Right atrium auricular region (tissue), 2 donors: ENCODE results near the gene TBC1D25. TPM values are rescaled to one million over a fixed set of nuclear protein-coding genes. Genes with fewer than 3 reads are reported as not detected.
A peak's percentile ranks its signal among the peaks of the same experiment; 100 is the strongest.

Source experiments
- DNase-seq: peaks from one replicate; pipeline ENCODE4 v3.0.0-alpha.2; 2019; ENCODE audit warnings: low spot score
- H3K27ac ChIP-seq, 2 donors: fragments of 200-600 bp; sonication (generic); 1 replicate in 1 of 2; 2 replicates in 1 of 2; pipeline ENCODE4 v1.5.1; 2016 to 2019
- H3K27me3 ChIP-seq, 2 donors: fragments of 200-600 bp; sonication (generic); one replicate each; pipeline versions ENCODE4 v1.5.1 to v1.6.0; 2017 to 2019
- H3K36me3 ChIP-seq: fragments of 200-600 bp; sonication (generic); one replicate; pipeline ENCODE4 v1.5.1; 2016
- H3K4me1 ChIP-seq, 2 donors: fragments of 200-600 bp; sonication (generic); one replicate each; pipeline versions ENCODE4 v1.5.1 to v1.6.0; 2017 to 2019
- H3K4me3 ChIP-seq, 2 donors: fragments of 200-600 bp; sonication (generic); 1 replicate in 1 of 2; 2 replicates in 1 of 2; pipeline ENCODE4 v1.5.1; 2017 to 2019; ENCODE audit warnings: mild to moderate bottlenecking in 1 of 2, moderate library complexity in 1 of 2
- H3K9me3 ChIP-seq, 2 donors: fragments of 200-600 bp; sonication (generic); one replicate each; pipeline ENCODE4 v1.5.1; 2019
- CTCF ChIP-seq, 2 donors: fragments of 200-600 bp; sonication (generic); IDR thresholded peaks; one replicate each; pipeline ENCODE4 v1.5.1; 2019; ENCODE audit warnings: antibody characterized with exemption in 2 of 2
- total RNA-seq, 2 donors: library from RNA; depleted of rRNA; stranded (reverse); fragments of >200 nt; gene quantifications; one replicate each; pipeline ENCODE4 v1.1.0, GENCODE V29; 2016

TBC1D25 gene
- total RNA-seq, 2 donors from 2014 or later: 11.0 to 17.5 TPM

- no peak overlapping the region for H3K27ac ChIP-seq
- no peaks in the 10 kb centered on the region for H3K36me3 ChIP-seq
- H3K4me3 ChIP-seq: no peak overlapping the region
- no peaks in the 10 kb centered on the region for H3K9me3 ChIP-seq
- DNase-seq: no peak
- H3K27me3 ChIP-seq: no peaks in the 10 kb centered on the region
- peaks cover 0 to 9% of the 10 kb centered on the region in 2 donors for H3K4me1 ChIP-seq
- no peak for TF ChIP-seq CTCF (IDR thresholded peaks at IDR 0.05)
Observed at GRCh38 chrX:48512371-48512935, 27.1 kb upstream of the TBC1D25 start.

DNA sequence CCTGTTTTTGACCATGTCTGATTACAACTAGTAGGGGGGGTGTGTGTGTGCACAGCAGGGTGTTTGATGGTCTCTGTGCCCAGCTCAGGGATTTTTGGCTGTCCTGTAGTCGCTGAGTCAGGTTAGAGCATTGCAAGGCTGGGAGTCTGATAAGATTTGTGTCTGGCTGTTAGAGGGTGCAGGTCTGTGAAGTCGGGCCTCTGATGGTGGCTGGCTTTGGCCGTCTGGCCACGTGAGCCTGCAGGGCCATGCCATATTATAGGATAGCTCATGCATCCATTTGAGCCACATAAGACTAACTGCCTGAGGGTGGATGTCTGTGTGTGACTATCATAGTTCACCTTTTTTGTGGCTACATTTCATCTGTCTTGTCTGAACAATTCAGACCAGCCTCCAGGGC, 25.8 kb upstream of the TBC1D25 start:
- H3K27me3 ChIP-seq: no peaks in the 10 kb centered on the region
- H3K4me3 ChIP-seq: no peak overlapping the region
- H3K9me3 ChIP-seq: no peaks in the 10 kb centered on the region
- H3K4me1 ChIP-seq: peaks cover 0 to 4% of the 10 kb centered on the region in 2 donors
- H3K36me3 ChIP-seq: no peaks in the 10 kb centered on the region
- H3K27ac ChIP-seq: no peak overlapping the region
- no peak for TF ChIP-seq CTCF (IDR thresholded peaks at IDR 0.05)
- DNase-seq: no peak

DNA sequence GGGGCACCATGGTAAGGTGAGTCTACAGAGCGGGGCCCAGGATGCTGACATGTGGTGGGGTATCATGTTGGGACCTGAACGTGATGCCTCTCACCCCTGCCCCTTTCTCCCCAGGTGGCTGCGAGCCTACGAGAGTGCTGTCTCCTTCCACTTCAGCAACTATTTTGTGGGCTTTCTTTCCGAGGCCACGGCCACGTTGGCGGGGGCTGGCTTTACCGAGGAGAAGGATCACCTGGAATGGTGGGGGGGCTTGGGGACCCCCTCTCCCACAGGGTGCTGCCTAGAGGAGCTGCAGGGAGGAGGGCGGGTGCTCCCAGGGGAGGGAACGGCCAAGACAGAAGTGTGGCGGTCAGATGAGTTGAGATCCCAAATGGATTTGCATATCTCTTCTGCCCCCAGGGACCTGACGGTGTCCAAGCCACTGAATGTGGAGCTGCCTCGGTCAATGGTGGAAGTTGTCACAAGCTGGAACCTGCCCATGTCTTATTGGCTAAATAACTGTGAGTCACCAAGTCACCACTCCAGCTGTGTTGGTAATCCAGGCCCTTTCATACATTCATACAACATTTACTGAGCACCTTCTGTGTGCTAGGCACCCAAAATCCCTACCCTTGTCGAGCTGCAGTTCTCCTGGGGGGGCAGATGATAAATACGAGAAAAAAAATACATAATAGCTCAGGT, 25.2 kb upstream of the TBC1D25 start:
- DNase-seq: no peak
- H3K36me3 ChIP-seq: no peaks in the 10 kb centered on the region
- peaks cover 0 to 4% of the 10 kb centered on the region in 2 donors for H3K4me1 ChIP-seq
- no peaks in the 10 kb centered on the region for H3K9me3 ChIP-seq
- no peak for TF ChIP-seq CTCF (IDR thresholded peaks at IDR 0.05)
- H3K4me3 ChIP-seq: no peak overlapping the region
- H3K27me3 ChIP-seq: no peaks in the 10 kb centered on the region
- H3K27ac ChIP-seq: no peak overlapping the region

GRCh38 chrX:48514868-48515460, 24.6 kb upstream of the TBC1D25 start:
- no peak for DNase-seq
- no peaks in the 10 kb centered on the region for H3K27me3 ChIP-seq
- no peaks in the 10 kb centered on the region for H3K4me1 ChIP-seq
- no peaks in the 10 kb centered on the region for H3K36me3 ChIP-seq
- no peak overlapping the region for H3K4me3 ChIP-seq
- TF ChIP-seq CTCF (IDR thresholded peaks at IDR 0.05): no peak
- peak overlapping the region in 1 of 2 donors; percentile 73 for H3K27ac ChIP-seq
- H3K9me3 ChIP-seq: no peaks in the 10 kb centered on the region

DNA sequence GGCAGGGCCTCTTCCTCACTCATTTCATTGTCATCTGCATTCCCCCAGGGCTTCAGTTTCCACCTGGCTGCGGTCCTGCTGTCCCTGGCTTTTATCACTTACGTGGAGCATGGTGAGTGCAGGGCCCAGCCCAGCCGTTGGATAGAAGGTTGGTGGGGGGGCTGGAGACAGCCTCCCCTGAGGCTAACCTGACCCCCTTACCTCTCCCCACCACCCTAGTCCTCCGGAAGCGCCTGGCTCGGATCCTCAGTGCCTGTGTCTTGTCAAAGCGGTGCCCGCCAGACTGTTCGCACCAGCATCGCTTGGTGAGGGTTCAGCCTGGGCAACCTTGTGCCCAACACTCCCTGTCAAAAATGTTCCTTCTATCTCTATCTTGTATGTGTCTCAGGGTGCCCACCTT, 23.7 kb upstream of the TBC1D25 start:
- no peak for TF ChIP-seq CTCF (IDR thresholded peaks at IDR 0.05)
- no peak for DNase-seq
- H3K36me3 ChIP-seq: no peaks in the 10 kb centered on the region
- H3K27ac ChIP-seq: peak overlapping the region; percentile 22 to 73
- no peaks in the 10 kb centered on the region for H3K4me1 ChIP-seq
- H3K27me3 ChIP-seq: no peaks in the 10 kb centered on the region
- no peaks in the 10 kb centered on the region for H3K9me3 ChIP-seq
- H3K4me3 ChIP-seq: no peak overlapping the region
